KOPT-K1 (cell line): ENCODE results near the gene ANKRD13B.

Source experiments
- H3K27ac ChIP-seq: fragments of 200-600 bp; sonication (generic); 2 replicates; pipeline ENCODE4 v1.5.1; 2016; ENCODE audit warnings: antibody characterized with exemption, mild to moderate bottlenecking, low read depth, low read length; ENCODE audit not compliant: poor library complexity, severe bottlenecking
- H3K36me3 ChIP-seq: fragments of 200-600 bp; sonication (generic); 2 replicates; pipeline ENCODE4 v1.5.1; 2017; ENCODE audit warnings: antibody characterized with exemption, mild to moderate bottlenecking, low read length, moderate library complexity; ENCODE audit not compliant: insufficient read depth
- H3K9me3 ChIP-seq: fragments of 200-600 bp; sonication (generic); 2 replicates; pipeline ENCODE4 v1.5.1; 2017; ENCODE audit warnings: antibody characterized with exemption, low read length, mild to moderate bottlenecking; ENCODE audit not compliant: insufficient read depth, poor library complexity, severe bottlenecking

The ANKRD13B gene

DNA sequence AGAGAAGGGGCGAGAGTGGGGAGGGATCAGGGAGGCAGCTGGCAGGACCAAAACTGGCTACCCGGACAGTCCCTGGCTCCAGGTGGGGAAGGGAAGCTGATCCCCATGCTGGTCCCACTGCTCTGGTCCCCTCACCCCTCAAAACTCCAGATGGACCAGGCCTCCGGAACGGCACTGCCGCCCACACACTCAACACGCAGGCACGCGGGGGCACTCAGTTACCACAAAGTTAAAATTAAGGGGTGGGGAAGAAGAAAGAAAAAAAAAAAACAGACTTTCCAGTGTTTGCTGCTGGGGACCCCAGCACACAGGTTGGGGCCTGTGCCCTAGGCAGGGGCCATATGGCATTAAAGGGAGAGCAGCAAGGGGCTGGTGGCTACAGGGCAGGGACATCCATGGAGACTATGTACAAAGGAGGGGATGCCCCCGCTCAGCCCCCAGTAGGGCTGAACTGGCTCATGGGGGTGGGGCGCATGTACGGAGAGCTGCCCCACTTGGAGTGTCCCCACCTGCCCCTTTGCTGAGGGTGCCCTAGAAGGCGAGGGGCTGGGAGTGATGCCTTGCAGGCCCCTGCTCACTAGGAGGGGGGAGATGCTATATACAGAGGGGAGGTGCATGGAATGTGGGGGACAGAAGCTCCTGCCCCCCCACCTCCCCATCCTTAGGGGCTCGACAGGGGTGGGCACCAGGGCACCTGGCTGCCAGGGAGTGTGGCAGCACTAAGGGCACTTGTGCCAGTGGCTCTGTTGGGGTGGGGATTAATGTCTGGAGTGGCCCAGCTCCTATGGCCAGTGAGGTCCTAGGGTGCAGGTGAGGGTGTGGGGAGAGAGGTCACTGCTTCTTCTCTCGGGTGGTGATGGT is 18.8 kb upstream of the ANKRD13B start:
- no peaks in the 10 kb centered on the region for H3K9me3 ChIP-seq
- H3K27ac ChIP-seq: no peak overlapping the region
- peaks cover 75% of the 10 kb centered on the region for H3K36me3 ChIP-seq

DNA sequence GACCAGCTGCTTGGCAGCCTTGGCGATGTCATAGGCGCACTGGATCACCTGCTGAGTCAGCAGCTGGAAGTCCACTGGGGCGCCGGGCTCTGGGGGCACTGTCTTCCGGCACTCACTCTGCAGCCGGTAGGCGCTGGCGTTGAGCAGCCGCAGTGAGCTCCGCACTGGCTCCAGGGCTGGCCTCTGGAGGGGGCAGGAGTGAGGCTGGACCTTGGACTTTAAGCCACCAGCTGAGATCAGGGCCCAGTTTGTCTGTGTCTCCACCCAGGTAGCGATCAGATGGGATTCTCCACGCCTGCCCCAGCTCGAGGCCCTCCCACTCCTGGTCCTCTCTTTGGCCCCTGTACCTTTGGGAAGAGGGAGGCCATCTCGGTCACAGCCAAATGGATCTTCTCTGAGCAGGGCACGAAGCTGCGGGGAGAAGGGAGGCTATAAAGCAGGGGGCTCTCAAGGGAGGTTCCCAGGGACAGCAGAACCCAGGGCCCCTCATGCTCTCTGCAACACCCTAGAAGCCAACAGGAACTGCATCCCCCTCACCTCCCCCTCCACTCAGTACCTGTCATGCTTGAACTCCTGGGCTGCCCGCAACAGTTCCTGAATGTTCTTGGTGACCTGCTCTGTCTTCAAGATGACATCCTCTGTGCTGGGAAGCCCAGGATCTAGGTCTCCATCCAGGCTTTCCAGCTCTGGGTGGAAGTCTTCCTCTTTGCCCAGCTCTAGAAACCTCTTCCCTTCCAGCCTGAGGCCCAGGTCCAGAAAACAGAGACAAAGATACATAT is 18.0 kb upstream of the ANKRD13B start:
- H3K36me3 ChIP-seq: peaks cover 83% of the 10 kb centered on the region
- H3K27ac ChIP-seq: no peak overlapping the region
- H3K9me3 ChIP-seq: no peaks in the 10 kb centered on the region

- H3K9me3 ChIP-seq: no peaks in the 10 kb centered on the region
- no peak overlapping the region for H3K27ac ChIP-seq
- H3K36me3 ChIP-seq: peaks cover 90% of the 10 kb centered on the region
Observed at GRCh38 chr17:29575511-29576213, 17.3 kb upstream of the ANKRD13B start.

DNA sequence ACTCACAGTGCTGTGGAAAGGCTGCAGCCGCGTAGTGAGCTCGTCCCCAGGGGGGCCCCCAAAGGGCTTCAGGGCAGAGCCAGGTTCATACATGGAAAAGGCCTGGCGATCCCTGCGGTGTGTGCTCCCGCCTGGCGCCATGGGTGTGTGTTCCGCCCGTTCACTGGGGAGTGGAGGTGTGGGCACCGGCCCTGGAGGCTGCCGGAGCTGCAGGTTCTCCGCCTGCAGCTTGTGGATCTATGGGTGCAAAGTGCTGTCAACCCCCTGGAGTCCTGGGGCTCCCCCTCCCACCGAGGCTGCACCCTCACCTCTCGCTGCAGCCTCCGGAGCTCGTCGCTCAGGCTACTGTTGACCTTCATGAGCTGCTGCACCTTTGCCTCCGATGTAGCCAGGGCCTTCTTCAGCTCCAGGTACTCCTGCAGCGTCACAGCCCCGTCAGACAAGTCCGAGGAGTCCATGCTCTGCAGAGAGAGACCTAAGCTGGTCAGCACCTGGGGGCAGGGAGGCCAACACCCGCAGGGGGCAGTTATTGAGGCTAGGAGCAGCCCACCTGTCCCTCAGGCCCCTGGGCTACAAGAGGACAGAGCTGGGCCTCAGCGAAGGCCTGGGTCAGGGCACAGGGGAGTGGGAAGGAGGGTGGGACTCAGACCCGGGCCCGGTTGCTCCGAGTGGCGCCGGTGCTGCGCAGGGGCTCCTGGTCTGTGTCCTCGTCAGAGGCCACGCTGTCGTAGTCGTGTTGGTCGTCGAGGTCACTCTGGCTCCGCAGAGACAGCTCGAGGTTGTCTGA is 16.5 kb upstream of the ANKRD13B start:
- peaks cover 91% of the 10 kb centered on the region for H3K36me3 ChIP-seq
- no peak overlapping the region for H3K27ac ChIP-seq
- H3K9me3 ChIP-seq: no peaks in the 10 kb centered on the region

GRCh38 chr17:29577001-29577370 is 15.9 kb upstream of the ANKRD13B start:
- Histone ChIP-seq H3K9me3 (no peaks in the 10 kb centered on the region), H3K27ac (no peak overlapping the region), H3K36me3 (peaks cover 91% of the 10 kb centered on the region)

DNA sequence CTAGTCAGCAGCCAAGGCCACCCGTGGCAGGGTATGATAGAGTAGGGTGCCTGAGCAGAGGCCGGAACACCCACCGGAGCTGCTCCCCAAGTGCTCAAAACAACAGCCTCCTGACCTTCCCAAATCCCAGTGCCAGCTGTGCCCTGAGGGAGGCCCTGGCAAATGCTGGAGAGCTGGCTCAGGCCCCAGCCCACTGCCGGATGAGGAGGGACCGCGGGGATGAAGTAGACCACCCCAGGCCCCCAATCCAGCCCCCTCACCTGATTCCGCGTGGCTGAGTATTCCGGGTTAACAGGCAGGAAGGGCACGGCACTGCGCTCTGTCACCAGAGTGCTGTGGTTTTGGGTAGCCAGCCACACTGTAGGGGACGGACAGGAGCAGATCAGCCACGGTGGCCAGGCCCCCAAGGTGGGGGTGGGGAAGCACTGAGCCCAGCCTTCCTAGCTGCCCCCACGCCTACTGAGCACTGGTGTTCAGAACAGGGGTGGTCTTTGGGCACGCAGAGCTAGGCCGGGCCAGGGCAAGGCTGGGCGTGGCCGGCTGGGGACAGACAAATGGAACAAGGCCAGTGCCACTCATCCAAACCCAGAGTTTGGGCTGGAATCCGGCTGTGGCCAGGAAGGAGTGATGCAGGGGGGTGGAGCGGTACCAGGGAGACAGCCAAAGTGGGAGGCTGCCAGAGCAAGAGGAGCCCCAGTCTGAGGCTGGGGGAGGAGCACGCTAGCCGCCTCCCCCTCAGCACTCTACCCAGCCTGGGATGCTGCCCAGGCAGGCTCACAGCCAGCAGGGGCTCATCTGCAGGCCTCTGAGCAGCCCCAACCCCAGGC is 15.3 kb upstream of the ANKRD13B start:
- Histone ChIP-seq H3K27ac (no peak overlapping the region), H3K36me3 (peaks cover 97% of the 10 kb centered on the region)

DNA sequence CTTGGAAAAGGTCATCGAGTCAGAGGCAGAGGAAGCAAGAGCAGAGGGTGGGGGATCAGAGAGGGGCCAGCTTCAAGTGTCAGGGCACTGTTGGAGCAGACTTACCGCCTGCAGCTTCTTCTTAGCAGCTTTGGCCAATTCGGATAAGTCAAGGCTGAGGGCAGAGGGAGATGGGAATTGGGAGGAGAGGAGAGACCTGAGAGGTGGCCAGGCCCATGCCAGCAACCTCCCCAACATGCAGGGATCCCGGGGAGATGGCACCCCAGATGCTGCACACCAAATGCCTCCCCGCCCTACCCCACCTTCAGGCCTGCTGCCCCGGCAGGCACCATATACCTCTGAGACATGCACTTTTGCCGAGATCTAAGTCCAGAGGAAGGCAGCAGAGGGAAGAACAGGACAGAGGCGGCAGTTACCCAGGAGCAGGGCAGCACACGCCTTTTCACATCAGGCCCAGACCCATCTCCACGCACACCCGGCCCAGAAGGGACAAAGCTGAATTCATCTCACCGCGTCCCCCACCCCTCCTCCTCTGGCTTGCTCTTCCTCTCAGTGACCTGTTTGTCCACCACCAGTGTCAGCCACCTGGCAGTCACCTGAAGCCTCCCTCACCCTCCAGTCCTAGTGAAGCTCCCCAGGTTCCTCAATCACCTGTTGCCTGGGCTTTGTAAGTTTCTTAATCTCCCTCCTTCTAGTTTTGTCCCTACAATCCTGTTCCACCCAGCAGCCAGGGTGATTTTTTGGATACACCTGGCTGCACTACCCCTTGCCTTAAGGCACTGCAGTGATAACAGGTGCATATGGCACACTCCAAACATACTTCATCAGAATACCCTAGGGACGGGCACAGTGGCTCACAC is 14.1 kb upstream of the ANKRD13B start:
- Histone ChIP-seq H3K9me3 (no peaks in the 10 kb centered on the region), H3K27ac (no peak overlapping the region), H3K36me3 (peaks cover 99% of the 10 kb centered on the region)

More for the DNA sequence above, 15.3 kb upstream of the ANKRD13B start:
- no peaks in the 10 kb centered on the region for H3K9me3 ChIP-seq

DNA sequence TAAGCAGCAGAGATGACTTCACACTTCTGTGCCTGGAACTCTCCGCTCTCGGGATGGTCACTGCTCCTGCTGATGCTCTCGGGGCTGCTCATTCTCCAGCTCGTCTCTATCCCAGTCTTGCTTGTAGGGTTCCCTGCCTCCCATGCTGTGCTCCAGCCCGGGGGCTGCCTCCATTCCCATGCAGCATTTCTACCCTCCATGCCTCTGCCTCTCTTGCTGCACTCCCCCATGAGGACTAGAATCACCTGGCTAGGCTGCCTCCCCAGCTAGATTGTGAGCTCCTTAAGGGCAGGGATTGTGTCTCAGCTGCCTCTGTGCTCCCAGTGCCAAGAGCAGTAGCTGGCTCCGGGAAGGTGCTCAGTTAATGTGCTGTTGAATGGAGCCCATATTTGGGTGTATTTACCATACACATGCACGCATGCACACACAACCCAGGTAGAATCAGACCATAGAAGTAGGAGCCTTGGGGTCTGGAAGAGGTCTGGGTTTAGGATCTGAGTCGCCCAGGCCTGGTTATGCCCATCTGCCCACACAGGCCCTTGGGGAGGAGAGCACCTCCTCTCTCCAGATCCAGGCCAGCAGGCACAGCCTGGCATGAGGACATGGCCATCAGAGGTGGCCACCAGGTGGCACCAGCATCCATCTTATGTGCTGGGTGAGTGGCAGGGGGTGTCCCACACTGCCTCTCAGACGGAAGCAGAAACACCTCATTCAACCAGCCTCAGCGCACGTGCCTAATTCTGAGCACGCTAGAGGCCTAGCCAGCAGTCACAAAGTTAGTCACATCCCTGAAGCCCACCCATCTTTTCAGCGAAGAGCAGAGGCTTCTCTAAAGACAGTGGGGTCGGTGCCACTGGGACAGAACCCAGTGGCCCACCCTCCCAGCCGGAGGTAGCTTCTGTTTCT is 12.8 kb upstream of the ANKRD13B start:
- Histone ChIP-seq H3K9me3 (no peaks in the 10 kb centered on the region), H3K36me3 (peaks cover 88% of the 10 kb centered on the region), H3K27ac (no peak overlapping the region)

GRCh38 chr17:29581583-29582253 is 11.2 kb upstream of the ANKRD13B start:
- Histone ChIP-seq H3K36me3 (peaks cover 72% of the 10 kb centered on the region), H3K9me3 (no peaks in the 10 kb centered on the region), H3K27ac (no peak overlapping the region)

- Histone ChIP-seq H3K9me3 (no peaks in the 10 kb centered on the region), H3K36me3 (peaks cover 66% of the 10 kb centered on the region), H3K27ac (no peak overlapping the region)
Observed at GRCh38 chr17:29582254-29582765, 10.6 kb upstream of the ANKRD13B start.

- Histone ChIP-seq H3K9me3 (no peaks in the 10 kb centered on the region), H3K27ac (no peak overlapping the region), H3K36me3 (peaks cover 61% of the 10 kb centered on the region)
Observed at GRCh38 chr17:29582772-29583171, 10.2 kb upstream of the ANKRD13B start.
